HCT116 (cell line): ENCODE results near the gene PAQR7. TPM values are rescaled to one million over a fixed set of nuclear protein-coding genes. Genes with fewer than 3 reads are reported as not detected.

Experiments
- ATAC-seq: fragments of 200-7000 bp; cut with Tn5 transposase; 2 replicates; pipeline ENCODE4 v1.9.1; 2020; ENCODE audit warnings: mild to moderate bottlenecking, moderate library complexity
- BruUV-seq: library from RNA; stranded (reverse); fragments of 400-500 nt; replicated peaks from 2 replicates; lab custom pipeline; 2021; lab: Mats Ljungman, UMichigan
- CTCF ChIA-PET: fragments of 300-600 bp; sonication (Branson Sonifier 250); formaldehyde crosslinking; loops from one replicate; lab custom pipeline; 2021; ENCODE audit warnings: antibody characterized with exemption; lab: Charles Lee
- POLR2A ChIA-PET: fragments of 300-600, 350-600 bp; sonication (Branson Sonifier 250); formaldehyde crosslinking; loops from one replicate; lab custom pipeline; 2021; ENCODE audit warnings: antibody characterized with exemption; lab: Charles Lee
- RAD21 ChIA-PET, 2 experiments: fragments of 300-600 bp; sonication (Branson Sonifier 250); formaldehyde crosslinking; loops; one replicate each; lab custom pipeline; 2023; ENCODE audit warnings: low total read pairs in 2 of 2; ENCODE audit not compliant: uncharacterized antibody in 2 of 2, unreplicated experiment in 2 of 2, low non-redundant PET in 1 of 2; lab: Charles Lee
- DNase-seq: peaks from one replicate; pipeline ENCODE4 v3.0.0-alpha.2; 2010; ENCODE audit warnings: low read depth, low spot score
- H2AFZ ChIP-seq: fragments of 200-600 bp; shearing (Covaris generic), sonication (generic); 2 replicates; pipeline ENCODE4 v1.6.1; 2017; ENCODE audit warnings: low read depth, mixed run types, mixed read lengths, antibody characterized with exemption, low read length; ENCODE audit not compliant: poor library complexity, severe bottlenecking
- H3K27ac ChIP-seq: 2 replicates; pipeline ENCODE4 v1.5.1; 2012; ENCODE audit warnings: low read depth, low read length
- H3K27me3 ChIP-seq: fragments of 200-600 bp; sonication (generic); 2 replicates; pipeline ENCODE4 v1.6.1; 2016; ENCODE audit warnings: mixed run types, low read length, mixed read lengths; ENCODE audit not compliant: insufficient read depth
- H3K36me3 ChIP-seq, 2 experiments: fragments of 200-500 bp in 1 of 2; fragments of 200-600 bp in 1 of 2; sonication (Bioruptor generic) in 1 of 2; sonication (generic) in 1 of 2; 2 replicates each; pipeline versions ENCODE4 v1.5.1 to v1.6.1; 2014 to 2016; ENCODE audit warnings: low read length in 2 of 2, inconsistent platforms in 1 of 2, mixed read lengths in 1 of 2, mixed run types in 1 of 2; ENCODE audit not compliant: insufficient read depth in 2 of 2, control insufficient read depth in 1 of 2
- H3K4me1 ChIP-seq, 2 experiments: fragments of 200-600 bp in 1 of 2; sonication (generic) in 1 of 2; 2 replicates each; pipeline versions ENCODE4 v1.5.1 to v1.6.1; 2012 to 2017; ENCODE audit warnings: low read length in 2 of 2, inconsistent platforms in 1 of 2, mild to moderate bottlenecking in 1 of 2, mixed read lengths in 1 of 2, mixed run types in 1 of 2, moderate library complexity in 1 of 2; ENCODE audit not compliant: insufficient read depth in 2 of 2, control insufficient read depth in 1 of 2
- H3K4me2 ChIP-seq: fragments of 200-600 bp; sonication (generic); 2 replicates; pipeline ENCODE4 v1.6.1; 2017; ENCODE audit warnings: mixed run types, low read length, mixed read lengths
- H3K4me3 ChIP-seq, 2 experiments: fragments of 200-600 bp in 1 of 2; sonication (generic) in 1 of 2; replicated peaks in 1 of 2; 2 replicates each; pipeline ENCODE4 v1.5.1; 2011 to 2016; ENCODE audit warnings: low read length in 2 of 2, control low read depth in 1 of 2, low read depth in 1 of 2, mild to moderate bottlenecking in 1 of 2, mixed read lengths in 1 of 2, mixed run types in 1 of 2
- H3K79me2 ChIP-seq: fragments of 200-600 bp; sonication (generic); 2 replicates; pipeline ENCODE4 v1.6.1; 2017; ENCODE audit warnings: mild to moderate bottlenecking, mixed run types, low read length, moderate library complexity, mixed read lengths; ENCODE audit not compliant: insufficient read depth
- H3K9ac ChIP-seq: fragments of 200-600 bp; sonication (generic); 2 replicates; pipeline ENCODE4 v1.6.1; 2016; ENCODE audit warnings: low read length, mixed read lengths
- H3K9me2 ChIP-seq: fragments of 200-600 bp; sonication (generic), shearing (Covaris generic); 2 replicates; pipeline ENCODE4 v1.6.1; 2017; ENCODE audit warnings: mixed run types, mild to moderate bottlenecking, moderate library complexity; ENCODE audit not compliant: insufficient read depth
- H3K9me3 ChIP-seq, 2 experiments: fragments of 200-500 bp in 1 of 2; fragments of 200-600 bp in 1 of 2; sonication (Bioruptor generic) in 1 of 2; sonication (generic) in 1 of 2; 2 replicates each; pipeline ENCODE4 v1.6.1; 2014 to 2017; ENCODE audit warnings: low read length in 2 of 2, mixed read lengths in 2 of 2, inconsistent platforms in 1 of 2, low read depth in 1 of 2, mild to moderate bottlenecking in 1 of 2, mixed run types in 1 of 2, moderate library complexity in 1 of 2; ENCODE audit not compliant: control insufficient read depth in 1 of 2, insufficient read depth in 1 of 2
- H4K20me1 ChIP-seq: fragments of 200-600 bp; sonication (generic), shearing (Covaris generic); 2 replicates; pipeline ENCODE4 v1.6.1; 2017; ENCODE audit warnings: mixed run types, mild to moderate bottlenecking, moderate library complexity; ENCODE audit not compliant: insufficient read depth
- ATF3 ChIP-seq: IDR thresholded peaks from 2 replicates; pipeline ENCODE4 v1.6.1; 2012
- CBX3 ChIP-seq: IDR thresholded peaks from 2 replicates; pipeline ENCODE4 v1.6.1; 2012; ENCODE audit warnings: low read depth
- EZH2 ChIP-seq: fragments of 200-600 bp; sonication (generic); IDR thresholded peaks from 2 replicates; pipeline ENCODE4 v1.6.1; 2017; ENCODE audit warnings: antibody characterized with exemption, mixed run types
- EZH2phosphoT487 ChIP-seq: fragments of 200-600 bp; IDR thresholded peaks from 2 replicates; pipeline ENCODE4 v1.6.1; 2018; ENCODE audit warnings: antibody characterized with exemption, borderline replicate concordance
- FOSL1 ChIP-seq: IDR thresholded peaks from 2 replicates; pipeline ENCODE4 v1.6.1; 2012; ENCODE audit warnings: low read depth
- MAX ChIP-seq: IDR thresholded peaks from 2 replicates; pipeline ENCODE4 v1.6.1; 2012
- POLR2A ChIP-seq: IDR thresholded peaks from 2 replicates; pipeline ENCODE4 v1.7.0; 2011; ENCODE audit warnings: borderline replicate concordance; ENCODE audit not compliant: insufficient read depth, insufficient read length; ENCODE audit errors: extremely low read depth
- SRF ChIP-seq: IDR thresholded peaks from 2 replicates; pipeline ENCODE4 v1.6.1; 2012; ENCODE audit warnings: low read depth
- TCF7L2 ChIP-seq: IDR thresholded peaks from 2 replicates; pipeline ENCODE4 v1.7.0; 2011; ENCODE audit warnings: borderline replicate concordance, inconsistent platforms; ENCODE audit not compliant: insufficient read depth, insufficient read length; ENCODE audit errors: extremely low read depth
- intact Hi-C: fragments of 100-400 bp; cut with micrococcal nuclease; formaldehyde crosslinking; loops from 2 replicates; pipeline ENCODE4 v1.10.0; 2022
- total RNA-seq: library from RNA; stranded (reverse); gene quantifications from one replicate; pipeline ENCODE4 v1.2.1, GENCODE V29; 2021; ENCODE audit not compliant: unreplicated experiment
- TF ChIP-seq, protein P1 (sequence below): IDR thresholded peaks from 2 replicates; pipeline ENCODE4 v1.6.1; 2012; ENCODE audit warnings: low read depth
- TF ChIP-seq, protein P2 (sequence below): IDR thresholded peaks from 2 replicates; pipeline ENCODE4 v1.6.1; 2011; ENCODE audit warnings: mild to moderate bottlenecking, low read length, moderate library complexity; ENCODE audit not compliant: insufficient replicate concordance; ENCODE audit errors: extremely low read depth

The PAQR7 gene
- total RNA-seq, 1 experiment from 2014 or later, result 13.1 TPM

DNA sequence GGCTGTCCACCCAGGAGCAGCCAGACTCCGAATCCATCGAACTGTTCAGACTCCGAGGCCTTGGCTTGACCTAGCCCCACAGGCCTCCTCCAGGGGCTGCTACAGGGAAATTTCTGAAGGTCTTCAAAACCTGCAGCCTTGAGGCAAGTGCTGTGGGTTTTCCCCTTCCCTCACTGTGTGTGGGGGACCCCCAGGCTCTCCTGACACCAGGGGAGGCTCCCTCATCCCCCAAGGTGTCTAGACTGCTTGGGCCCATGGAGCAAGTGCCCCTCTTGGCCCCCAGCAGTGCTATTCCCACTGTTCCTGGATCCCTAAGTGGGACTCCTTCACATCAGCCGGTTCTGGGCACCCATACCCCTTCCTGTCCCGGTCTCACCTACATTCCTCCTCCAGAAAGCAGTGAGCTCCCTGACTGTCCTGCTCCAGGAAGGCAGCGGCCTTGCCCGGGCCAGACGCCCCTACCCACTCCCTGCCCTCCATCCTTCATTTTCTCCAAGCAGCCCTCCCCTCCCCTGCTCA is 814 bp downstream of the PAQR7 start:
- peak overlapping the region; percentile 98 for H3K4me2 ChIP-seq
- POLR2A ChIA-PET, result interaction anchor here (2.3 to 3.2 kb wide), 2 partner anchors 12 to 16 kb away, joined by 8 to 31 read pairs; no protein-coding TSS in a partner anchor
- no peak overlapping the region for H2AFZ ChIP-seq
- peaks cover 10% of the 10 kb centered on the region; the same call in 1 of the 2 replicates for H3K79me2 ChIP-seq
- H3K9ac ChIP-seq, result peak overlapping the region; percentile 84
- TF ChIP-seq ATF3, result no peak
- no peak for TF ChIP-seq FOSL1
- TF ChIP-seq TCF7L2, result no peak
- no peak for TF ChIP-seq SRF
- TF ChIP-seq, protein P1, sequence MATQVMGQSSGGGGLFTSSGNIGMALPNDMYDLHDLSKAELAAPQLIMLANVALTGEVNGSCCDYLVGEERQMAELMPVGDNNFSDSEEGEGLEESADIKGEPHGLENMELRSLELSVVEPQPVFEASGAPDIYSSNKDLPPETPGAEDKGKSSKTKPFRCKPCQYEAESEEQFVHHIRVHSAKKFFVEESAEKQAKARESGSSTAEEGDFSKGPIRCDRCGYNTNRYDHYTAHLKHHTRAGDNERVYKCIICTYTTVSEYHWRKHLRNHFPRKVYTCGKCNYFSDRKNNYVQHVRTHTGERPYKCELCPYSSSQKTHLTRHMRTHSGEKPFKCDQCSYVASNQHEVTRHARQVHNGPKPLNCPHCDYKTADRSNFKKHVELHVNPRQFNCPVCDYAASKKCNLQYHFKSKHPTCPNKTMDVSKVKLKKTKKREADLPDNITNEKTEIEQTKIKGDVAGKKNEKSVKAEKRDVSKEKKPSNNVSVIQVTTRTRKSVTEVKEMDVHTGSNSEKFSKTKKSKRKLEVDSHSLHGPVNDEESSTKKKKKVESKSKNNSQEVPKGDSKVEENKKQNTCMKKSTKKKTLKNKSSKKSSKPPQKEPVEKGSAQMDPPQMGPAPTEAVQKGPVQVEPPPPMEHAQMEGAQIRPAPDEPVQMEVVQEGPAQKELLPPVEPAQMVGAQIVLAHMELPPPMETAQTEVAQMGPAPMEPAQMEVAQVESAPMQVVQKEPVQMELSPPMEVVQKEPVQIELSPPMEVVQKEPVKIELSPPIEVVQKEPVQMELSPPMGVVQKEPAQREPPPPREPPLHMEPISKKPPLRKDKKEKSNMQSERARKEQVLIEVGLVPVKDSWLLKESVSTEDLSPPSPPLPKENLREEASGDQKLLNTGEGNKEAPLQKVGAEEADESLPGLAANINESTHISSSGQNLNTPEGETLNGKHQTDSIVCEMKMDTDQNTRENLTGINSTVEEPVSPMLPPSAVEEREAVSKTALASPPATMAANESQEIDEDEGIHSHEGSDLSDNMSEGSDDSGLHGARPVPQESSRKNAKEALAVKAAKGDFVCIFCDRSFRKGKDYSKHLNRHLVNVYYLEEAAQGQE, result no peak
- TF ChIP-seq CBX3, result no peak
- TF ChIP-seq POLR2A, result no peak
- TF ChIP-seq, protein P2, sequence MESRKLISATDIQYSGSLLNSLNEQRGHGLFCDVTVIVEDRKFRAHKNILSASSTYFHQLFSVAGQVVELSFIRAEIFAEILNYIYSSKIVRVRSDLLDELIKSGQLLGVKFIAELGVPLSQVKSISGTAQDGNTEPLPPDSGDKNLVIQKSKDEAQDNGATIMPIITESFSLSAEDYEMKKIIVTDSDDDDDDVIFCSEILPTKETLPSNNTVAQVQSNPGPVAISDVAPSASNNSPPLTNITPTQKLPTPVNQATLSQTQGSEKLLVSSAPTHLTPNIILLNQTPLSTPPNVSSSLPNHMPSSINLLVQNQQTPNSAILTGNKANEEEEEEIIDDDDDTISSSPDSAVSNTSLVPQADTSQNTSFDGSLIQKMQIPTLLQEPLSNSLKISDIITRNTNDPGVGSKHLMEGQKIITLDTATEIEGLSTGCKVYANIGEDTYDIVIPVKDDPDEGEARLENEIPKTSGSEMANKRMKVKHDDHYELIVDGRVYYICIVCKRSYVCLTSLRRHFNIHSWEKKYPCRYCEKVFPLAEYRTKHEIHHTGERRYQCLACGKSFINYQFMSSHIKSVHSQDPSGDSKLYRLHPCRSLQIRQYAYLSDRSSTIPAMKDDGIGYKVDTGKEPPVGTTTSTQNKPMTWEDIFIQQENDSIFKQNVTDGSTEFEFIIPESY, result no peak
- TF ChIP-seq MAX, result no peak
- no peak for TF ChIP-seq EZH2
- TF ChIP-seq EZH2phosphoT487, result no peak
- DNase-seq (no peak), ATAC-seq (no peak; the same call in 1 of the 2 replicates)
- no peaks in the 10 kb centered on the region for H3K27me3 ChIP-seq
- H3K9me2 ChIP-seq, result no peaks in the 10 kb centered on the region
- CTCF ChIA-PET, result interaction anchor here (1.3 kb wide), 1 partner anchor 19 kb away, joined by 3 read pairs; no protein-coding TSS in a partner anchor
- no peaks in the 10 kb centered on the region for H4K20me1 ChIP-seq
- no peaks in the 10 kb centered on the region for H3K36me3 ChIP-seq
- TSS peak; percentile 35 for BruUV-seq
- no peaks in the 10 kb centered on the region for H3K9me3 ChIP-seq
- H3K4me3 ChIP-seq, result peak overlapping the region; percentile 77 to 78
- RAD21 ChIA-PET, result interaction anchor here in 1 of 2 experiments (1.6 kb wide), 1 partner anchor 21 kb away, joined by 4 read pairs; no protein-coding TSS in a partner anchor
- intact Hi-C loops, result no loop called here
- H3K27ac ChIP-seq, result peak overlapping the region; percentile 81
- peaks cover 35 to 72% of the 10 kb centered on the region in 2 experiments for H3K4me1 ChIP-seq
